ENCODE data around the gene ADAM29.
"Not testable (repeated sequence)": the region's sequence is repeated elsewhere in the genome, so short reads cannot be mapped to it uniquely, and the experiment has no call there.

The ADAM29 gene

DNA sequence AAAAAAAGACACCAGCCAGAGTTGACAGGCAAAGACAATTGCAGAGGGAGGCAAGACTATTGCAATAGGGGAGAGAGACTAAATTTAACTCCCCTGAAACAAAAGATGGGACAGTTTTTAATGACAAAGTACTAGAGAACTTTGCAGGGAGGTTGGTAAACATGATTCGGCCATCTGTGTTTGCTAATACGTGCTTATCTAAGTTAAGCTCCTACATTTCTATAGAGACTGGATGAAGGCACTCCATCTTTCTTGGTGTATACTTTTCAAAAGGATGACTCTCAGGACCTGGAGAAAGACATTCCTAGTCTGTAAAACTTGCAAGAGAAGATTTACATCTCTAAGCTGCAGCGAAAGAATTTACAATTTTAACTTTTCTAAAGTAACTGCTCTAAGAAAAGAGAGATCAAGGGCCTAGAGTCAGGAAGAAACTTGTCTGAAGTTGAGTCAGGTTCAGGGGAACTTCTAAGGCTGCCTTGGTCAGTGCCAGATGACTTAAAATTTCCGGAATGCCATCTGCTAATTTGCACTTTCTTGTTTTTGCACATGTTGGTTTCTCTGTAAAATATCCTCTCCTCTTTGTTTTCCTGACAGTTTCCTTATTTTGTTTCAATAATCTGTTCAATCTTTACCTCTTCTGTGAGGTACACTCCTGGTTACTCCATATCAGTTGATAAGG, 10.6 kb downstream of the ADAM29 start:
- no peak for DNase-seq
- Mint-ChIP-seq H3K27ac (no peak overlapping the region), H3K4me1 (no peaks in the 10 kb centered on the region)

GRCh38 chr4:174929346-174929745, 11.2 kb downstream of the ADAM29 start:
- no peak overlapping the region for H3K4me3 Mint-ChIP-seq
- DNase-seq (no peak), ATAC-seq (no peak)
- H3K4me1 Mint-ChIP-seq: no peaks in the 10 kb centered on the region
- no peaks in the 10 kb centered on the region for H3K36me3 Mint-ChIP-seq (ENCODE audit: low read depth)
- no peak overlapping the region for H3K27ac Mint-ChIP-seq
- H3K9me3 Mint-ChIP-seq: peaks cover 6% of the 10 kb centered on the region
- H3K27me3 Mint-ChIP-seq: no peaks in the 10 kb centered on the region

More for the DNA sequence above, 10.6 kb downstream of the ADAM29 start:
- no peak overlapping the region for H3K4me3 Mint-ChIP-seq
- no peaks in the 10 kb centered on the region for H3K27me3 Mint-ChIP-seq
- no peak for ATAC-seq
- H3K9me3 Mint-ChIP-seq: peaks cover 6% of the 10 kb centered on the region
- no peaks in the 10 kb centered on the region for H3K36me3 Mint-ChIP-seq (ENCODE audit: low read depth)

DNA sequence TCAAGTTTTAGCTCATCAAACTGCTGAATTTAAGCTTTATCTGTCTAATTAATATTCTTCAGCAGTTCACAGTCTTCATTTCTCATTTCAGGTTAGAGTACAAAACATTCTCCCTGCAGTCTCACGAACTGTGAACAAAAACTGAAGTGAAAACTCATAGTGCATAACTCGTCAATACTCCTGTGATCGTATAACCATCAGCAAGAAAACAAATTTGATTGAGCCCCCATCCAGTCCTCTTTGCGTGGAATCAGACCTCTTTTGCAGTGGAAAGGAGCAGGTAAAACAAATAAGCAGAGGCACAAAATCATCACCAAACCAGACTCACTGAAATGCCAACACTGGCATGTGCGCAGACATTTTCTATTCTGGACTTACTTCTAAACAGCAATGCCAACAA, 12.7 kb downstream of the ADAM29 start:
- no peak for ATAC-seq
- H3K27ac Mint-ChIP-seq: no peak overlapping the region

DNA sequence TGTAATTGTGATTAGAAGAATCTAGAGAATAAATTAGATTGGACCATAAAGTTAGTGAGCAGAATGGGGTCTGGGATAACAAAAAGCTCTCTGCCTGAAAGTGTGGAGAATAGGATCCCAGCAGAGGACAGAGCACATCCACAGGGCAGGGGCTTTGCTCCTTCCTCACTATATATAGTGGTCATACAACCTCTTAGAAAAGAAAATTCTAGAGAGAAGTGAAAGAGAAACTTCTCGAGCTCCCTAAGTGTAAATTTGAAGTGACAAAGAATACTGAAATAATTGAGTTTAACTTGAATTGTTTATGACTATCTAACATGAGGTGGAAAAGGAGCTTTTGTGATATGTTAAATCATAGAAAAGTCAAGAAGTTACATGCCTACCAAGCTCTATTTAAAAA, 14.9 kb downstream of the ADAM29 start:
- Mint-ChIP-seq H3K36me3 (ENCODE audit: low read depth) (no peaks in the 10 kb centered on the region), H3K4me3 (no peak overlapping the region), H3K9me3 (peaks cover 6% of the 10 kb centered on the region), H3K27me3 (no peaks in the 10 kb centered on the region), H3K4me1 (no peaks in the 10 kb centered on the region), H3K27ac (no peak overlapping the region)
- ATAC-seq: no peak
- no peak for DNase-seq

More for the DNA sequence above, 12.7 kb downstream of the ADAM29 start:
- no peak for DNase-seq
- H3K4me1 Mint-ChIP-seq: no peaks in the 10 kb centered on the region
- no peaks in the 10 kb centered on the region for H3K27me3 Mint-ChIP-seq
- peaks cover 6% of the 10 kb centered on the region for H3K9me3 Mint-ChIP-seq
- no peak overlapping the region for H3K4me3 Mint-ChIP-seq
- H3K36me3 Mint-ChIP-seq (ENCODE audit: low read depth): no peaks in the 10 kb centered on the region

DNA sequence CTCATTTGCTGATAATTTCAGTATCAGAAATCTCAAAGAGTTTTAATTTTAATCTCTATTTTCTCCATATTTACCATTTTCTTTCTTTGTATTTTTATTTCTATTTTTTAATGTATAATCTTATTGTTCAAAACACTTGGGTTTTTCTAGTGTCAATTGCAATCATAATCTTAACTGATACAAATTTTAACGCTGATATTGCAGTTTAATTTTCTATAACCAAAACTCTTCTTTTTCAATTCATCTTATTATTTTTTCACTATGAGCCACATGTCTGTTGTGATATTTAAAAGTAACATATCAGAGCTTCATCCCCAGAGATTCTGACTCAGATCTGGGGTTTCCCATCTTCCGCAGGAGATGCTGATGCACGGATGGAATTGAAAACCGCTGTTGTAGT, 16.2 kb downstream of the ADAM29 start:
- Mint-ChIP-seq H3K36me3 (ENCODE audit: low read depth) (no peaks in the 10 kb centered on the region), H3K27me3 (no peaks in the 10 kb centered on the region), H3K4me1 (no peaks in the 10 kb centered on the region), H3K27ac (no peak overlapping the region), H3K9me3 (peaks cover 6% of the 10 kb centered on the region), H3K4me3 (no peak overlapping the region)
- ATAC-seq (no peak), DNase-seq (no peak)

- H3K27me3 Mint-ChIP-seq: no peaks in the 10 kb centered on the region
- H3K9me3 Mint-ChIP-seq: peaks cover 6% of the 10 kb centered on the region
- ATAC-seq (no peak), DNase-seq (no peak)
- no peaks in the 10 kb centered on the region for H3K4me1 Mint-ChIP-seq
- no peak overlapping the region for H3K4me3 Mint-ChIP-seq
- no peak overlapping the region for H3K27ac Mint-ChIP-seq
- no peaks in the 10 kb centered on the region for H3K36me3 Mint-ChIP-seq (ENCODE audit: low read depth)
Observed at GRCh38 chr4:174935607-174936006, 17.4 kb downstream of the ADAM29 start.

- Mint-ChIP-seq H3K36me3 (ENCODE audit: low read depth) (no peaks in the 10 kb centered on the region), H3K4me1 (no peaks in the 10 kb centered on the region), H3K27ac (no peak overlapping the region), H3K9me3 (no peaks in the 10 kb centered on the region), H3K4me3 (no peak overlapping the region), H3K27me3 (no peaks in the 10 kb centered on the region)
- DNase-seq (no peak), ATAC-seq (no peak)
Observed at GRCh38 chr4:174940002-174940401, 21.8 kb downstream of the ADAM29 start.

- Mint-ChIP-seq H3K27ac (no peak overlapping the region), H3K4me1 (no peaks in the 10 kb centered on the region), H3K9me3 (peaks cover 4% of the 10 kb centered on the region), H3K4me3 (no peak overlapping the region), H3K27me3 (no peaks in the 10 kb centered on the region), H3K36me3 (ENCODE audit: low read depth) (no peaks in the 10 kb centered on the region)
- ATAC-seq (no peak), DNase-seq (no peak)
Observed at GRCh38 chr4:174946246-174946645, 28.1 kb downstream of the ADAM29 start.

GRCh38 chr4:174948826-174949225, 30.7 kb downstream of the ADAM29 start:
- H3K4me3 Mint-ChIP-seq: no peak overlapping the region
- H3K9me3 Mint-ChIP-seq: peaks cover 4% of the 10 kb centered on the region
- ATAC-seq (no peak), DNase-seq (no peak)
- no peaks in the 10 kb centered on the region for H3K4me1 Mint-ChIP-seq
- no peaks in the 10 kb centered on the region for H3K36me3 Mint-ChIP-seq (ENCODE audit: low read depth)
- no peak overlapping the region for H3K27ac Mint-ChIP-seq
- H3K27me3 Mint-ChIP-seq: no peaks in the 10 kb centered on the region

DNA sequence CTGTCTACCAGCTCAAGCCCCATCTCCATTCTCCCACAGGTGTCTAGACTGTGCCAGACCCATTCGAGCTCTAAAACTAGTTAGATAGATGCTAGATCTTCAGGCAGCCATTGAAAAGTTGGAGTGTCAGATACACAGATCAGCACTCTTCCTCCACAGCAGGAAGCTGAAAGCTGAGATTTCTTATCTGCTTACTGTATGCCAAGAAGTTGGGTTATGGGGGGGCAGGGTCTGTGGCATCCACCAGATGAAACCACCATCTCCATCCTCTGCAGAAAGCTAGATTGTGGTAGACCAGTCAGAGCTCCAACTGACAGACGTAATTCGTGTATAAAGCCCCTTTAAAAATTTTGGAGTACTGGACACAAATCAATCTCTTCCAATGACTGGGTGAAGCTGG, 54.8 kb downstream of the ADAM29 start:
- H3K27me3 Mint-ChIP-seq: no peaks in the 10 kb centered on the region
- H3K4me3 Mint-ChIP-seq: no peak overlapping the region
- H3K36me3 Mint-ChIP-seq (ENCODE audit: low read depth): no peaks in the 10 kb centered on the region
- ATAC-seq (no peak), DNase-seq (no peak)
- peaks cover 14% of the 10 kb centered on the region for H3K9me3 Mint-ChIP-seq
- H3K27ac Mint-ChIP-seq: no peak overlapping the region
- H3K4me1 Mint-ChIP-seq: no peaks in the 10 kb centered on the region

- H3K4me3 Mint-ChIP-seq: no peak overlapping the region
- H3K9me3 Mint-ChIP-seq: peaks cover 14% of the 10 kb centered on the region
- DNase-seq: no peak
- no peak overlapping the region for H3K27ac Mint-ChIP-seq
- no peaks in the 10 kb centered on the region for H3K36me3 Mint-ChIP-seq (ENCODE audit: low read depth)
- H3K4me1 Mint-ChIP-seq: no peaks in the 10 kb centered on the region
- no peak for ATAC-seq
- no peaks in the 10 kb centered on the region for H3K27me3 Mint-ChIP-seq
Observed at GRCh38 chr4:174973336-174973735, 55.2 kb downstream of the ADAM29 start.

GRCh38 chr4:174983128-174983750, 65.1 kb downstream of the ADAM29 start:
- Mint-ChIP-seq H3K27me3 (no peaks in the 10 kb centered on the region), H3K36me3 (ENCODE audit: low read depth) (peaks cover 2% of the 10 kb centered on the region), H3K4me1 (no peaks in the 10 kb centered on the region), H3K9me3 (peaks cover 18% of the 10 kb centered on the region), H3K27ac (no peak overlapping the region), H3K4me3 (no peak overlapping the region)
- DNase-seq: no peak
- ATAC-seq: no peak

DNA sequence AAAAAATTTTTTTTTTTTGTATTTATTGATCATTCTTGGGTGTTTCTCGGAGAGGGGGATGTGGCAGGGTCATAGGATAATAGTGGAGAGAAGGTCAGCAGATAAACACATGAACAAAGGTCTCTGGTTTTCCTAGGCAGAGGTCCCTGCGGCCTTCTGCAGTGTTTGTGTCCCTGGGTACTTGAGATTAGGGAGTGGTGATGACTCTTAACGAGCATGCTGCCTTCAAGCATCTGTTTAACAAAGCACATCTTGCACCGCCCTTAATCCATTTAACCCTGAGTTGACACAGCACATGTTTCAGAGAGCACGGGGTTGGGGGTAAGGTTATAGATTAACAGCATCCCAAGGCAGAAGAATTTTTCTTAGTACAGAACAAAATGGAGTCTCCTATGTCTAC, 65.7 kb downstream of the ADAM29 start:
- peaks cover 18% of the 10 kb centered on the region for H3K9me3 Mint-ChIP-seq
- DNase-seq; H3K4me1 Mint-ChIP-seq; H3K27me3 Mint-ChIP-seq; H3K27ac Mint-ChIP-seq; H3K4me3 Mint-ChIP-seq; ATAC-seq; H3K36me3 Mint-ChIP-seq (ENCODE audit: low read depth): not testable (repeated sequence)

DNA sequence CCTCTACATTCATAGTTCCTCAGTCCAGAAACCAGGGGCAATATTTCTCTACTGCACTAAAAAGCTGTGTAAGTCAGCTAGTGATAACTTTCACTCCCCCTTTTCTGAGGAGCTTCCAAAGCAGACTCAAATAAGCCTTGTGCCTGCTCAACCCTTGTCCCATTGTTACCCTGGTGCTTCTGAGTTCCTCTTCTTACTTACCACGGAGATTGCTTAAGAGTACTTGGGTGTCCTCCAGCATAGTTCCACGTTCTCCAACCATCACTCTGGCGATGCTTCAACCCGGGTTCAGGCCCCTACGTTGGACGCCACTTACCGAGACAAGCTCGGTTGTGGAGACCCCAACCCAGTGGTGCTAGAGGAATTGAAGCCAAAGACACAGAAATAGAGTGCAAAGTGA, 71.6 kb downstream of the ADAM29 start:
- DNase-seq (no peak), ATAC-seq (no peak)
- no peaks in the 10 kb centered on the region for H3K27me3 Mint-ChIP-seq
- H3K9me3 Mint-ChIP-seq: peaks cover 13% of the 10 kb centered on the region
- H3K36me3 Mint-ChIP-seq (ENCODE audit: low read depth): no peaks in the 10 kb centered on the region
- H3K4me1 Mint-ChIP-seq: no peaks in the 10 kb centered on the region
- no peak overlapping the region for H3K4me3 Mint-ChIP-seq
- H3K27ac Mint-ChIP-seq: no peak overlapping the region

GRCh38 chr4:174993916-174994315, 75.8 kb downstream of the ADAM29 start:
- Mint-ChIP-seq H3K27me3 (no peaks in the 10 kb centered on the region), H3K4me3 (no peak overlapping the region), H3K9me3 (peaks cover 4% of the 10 kb centered on the region), H3K4me1 (no peaks in the 10 kb centered on the region), H3K36me3 (ENCODE audit: low read depth) (no peaks in the 10 kb centered on the region), H3K27ac (no peak overlapping the region)
- DNase-seq: no peak
- ATAC-seq: no peak
